Measurements from ENCODE around the gene GABARAPL1. TPM values are rescaled to one million over a fixed set of nuclear protein-coding genes. Genes with fewer than 3 reads are reported as not detected.

GABARAPL1 gene
- total RNA-seq, 1 donor from 2014 or later, result 44.8 TPM

Other genes starting within 250 kb of the GABARAPL1 start
- 0.41 TPM for gene CLEC12A, start 241.5 kb upstream of the GABARAPL1 start, total RNA-seq
- gene CLEC1B, start 213.8 kb upstream of the GABARAPL1 start, total RNA-seq, result not detected
- gene CLEC12B, start 202.2 kb upstream of the GABARAPL1 start, total RNA-seq, result not detected
- gene CLEC9A, start 182.2 kb upstream of the GABARAPL1 start, total RNA-seq, result not detected
- 0.41 TPM for gene CLEC1A, start 113.9 kb upstream of the GABARAPL1 start, total RNA-seq
- gene CLEC7A, start 82.7 kb upstream of the GABARAPL1 start, total RNA-seq, result 2.0 TPM
- 4.1 TPM for gene OLR1, start 40.7 kb upstream of the GABARAPL1 start, total RNA-seq
- not detected for gene TMEM52B, start 33.8 kb upstream of the GABARAPL1 start, total RNA-seq
- gene KLRD1, start 95.0 kb downstream of the GABARAPL1 start, total RNA-seq, result under 0.01 TPM
- gene KLRK1, start 177.2 kb downstream of the GABARAPL1 start, total RNA-seq, result 0.82 TPM
- gene KLRC4, start 196.9 kb downstream of the GABARAPL1 start, total RNA-seq, result not detected
- gene KLRC3, start 207.7 kb downstream of the GABARAPL1 start, total RNA-seq, result 2.9 TPM
- gene KLRC2, start 223.1 kb downstream of the GABARAPL1 start, total RNA-seq, result 2.0 TPM
- gene KLRC1, start 240.5 kb downstream of the GABARAPL1 start, total RNA-seq, result not detected